Globus pallidus (tissue), 1 donor: ENCODE data around the gene FAM117A.
"Not testable (repeated sequence)": the region's sequence is repeated elsewhere in the genome, so short reads cannot be mapped to it uniquely, and the experiment has no call there.

Experiments
- DNase-seq: peaks from one replicate; pipeline ENCODE4 v3.0.0-alpha.2; 2015; ENCODE audit warnings: low spot score

FAM117A gene

DNA sequence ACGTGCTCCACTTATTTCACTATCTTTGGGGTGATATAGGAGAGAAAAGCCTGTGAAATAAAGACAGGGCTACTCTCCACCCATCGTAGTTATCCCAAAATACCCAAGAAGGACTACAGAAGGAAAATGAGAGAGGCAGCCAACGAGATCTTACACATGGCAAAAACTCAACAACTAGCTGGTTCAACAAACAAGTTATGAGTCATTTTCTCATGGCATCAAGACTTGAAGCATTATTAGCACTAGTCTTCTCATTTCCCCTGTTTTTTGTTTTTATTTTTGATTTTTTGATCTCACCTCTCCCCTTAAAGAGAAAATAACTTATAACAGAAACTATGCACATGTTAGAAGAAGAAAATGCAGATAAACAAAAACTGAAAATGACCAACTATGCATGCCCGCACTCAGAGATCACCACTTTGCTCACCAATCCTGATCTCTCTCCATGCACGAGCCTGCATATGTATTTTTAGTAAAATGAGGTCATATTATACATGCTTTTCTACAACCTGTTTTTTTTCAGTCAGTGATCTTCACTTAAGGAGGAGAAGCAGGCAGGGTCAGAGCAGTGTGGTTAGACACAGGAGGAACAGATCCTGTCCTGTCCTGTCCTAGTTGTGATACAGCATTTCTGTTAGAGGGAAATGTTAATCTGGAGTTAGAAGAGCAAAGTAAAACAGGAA lies 22.8 kb downstream of the FAM117A start:
- DNase-seq, result no peak

DNA sequence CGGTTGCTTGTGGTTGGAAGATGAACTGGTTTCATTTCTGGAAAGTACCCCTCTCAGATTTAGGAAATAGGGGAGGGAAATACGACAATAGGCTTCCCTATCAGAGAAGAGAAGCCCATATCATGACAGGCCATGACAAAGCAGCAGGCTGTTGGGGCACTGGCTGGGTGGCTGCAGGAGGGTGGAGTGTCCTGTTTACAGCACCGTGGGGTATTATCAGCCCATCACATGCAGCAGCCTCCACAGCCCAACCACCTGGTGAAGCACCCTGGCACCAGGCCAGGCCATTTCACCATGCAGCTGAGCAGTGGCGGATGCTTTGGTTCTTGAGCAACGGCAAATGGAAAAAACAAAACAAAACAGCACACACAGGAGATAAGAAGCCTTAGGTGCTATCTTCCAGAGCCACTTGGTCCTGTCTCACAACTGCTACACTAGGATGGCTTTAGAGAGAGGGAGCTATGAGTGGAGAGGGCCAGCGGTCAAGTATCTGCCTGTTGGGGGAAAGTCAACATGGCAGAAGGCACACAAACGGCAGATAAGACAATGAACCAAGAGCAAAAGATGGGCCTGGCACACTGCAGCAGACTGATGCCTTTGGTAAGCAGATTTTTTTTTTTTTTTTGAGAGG lies 24.2 kb downstream of the FAM117A start:
- DNase-seq, result no peak

DNA sequence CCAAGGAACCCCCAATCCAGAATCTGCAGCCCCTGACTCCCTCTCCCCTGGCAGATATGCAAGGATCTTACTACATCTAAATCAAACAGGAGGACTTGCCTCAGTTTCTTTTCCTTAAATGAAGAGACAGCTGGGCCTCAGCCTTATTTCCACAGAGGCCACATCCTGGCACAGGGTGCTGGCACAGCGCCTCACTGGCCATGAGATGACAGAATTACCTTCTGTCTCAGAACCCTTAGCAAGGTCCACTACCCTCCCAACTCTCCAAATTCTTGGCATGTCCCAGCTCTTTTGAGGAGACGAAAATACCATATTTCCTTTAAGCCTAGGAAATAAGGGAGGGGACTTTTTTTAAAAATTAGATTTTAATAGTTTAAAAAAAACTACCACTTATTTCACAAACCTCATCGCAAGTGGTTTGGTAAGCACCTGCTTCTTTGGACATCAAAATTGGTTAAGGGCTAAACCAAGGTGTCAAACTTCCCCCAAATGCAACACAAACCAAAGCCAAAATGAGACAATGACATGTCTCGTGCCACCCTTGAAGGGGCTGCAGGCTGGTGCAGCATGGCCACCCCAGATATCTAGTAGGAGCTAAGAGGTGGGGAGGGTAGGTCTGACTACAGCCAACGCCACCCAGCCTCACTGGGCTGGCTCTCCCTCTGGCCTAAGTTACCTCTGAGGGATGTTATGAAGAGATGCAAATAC lies 25.3 kb downstream of the FAM117A start:
- DNase-seq, result no peak

DNA sequence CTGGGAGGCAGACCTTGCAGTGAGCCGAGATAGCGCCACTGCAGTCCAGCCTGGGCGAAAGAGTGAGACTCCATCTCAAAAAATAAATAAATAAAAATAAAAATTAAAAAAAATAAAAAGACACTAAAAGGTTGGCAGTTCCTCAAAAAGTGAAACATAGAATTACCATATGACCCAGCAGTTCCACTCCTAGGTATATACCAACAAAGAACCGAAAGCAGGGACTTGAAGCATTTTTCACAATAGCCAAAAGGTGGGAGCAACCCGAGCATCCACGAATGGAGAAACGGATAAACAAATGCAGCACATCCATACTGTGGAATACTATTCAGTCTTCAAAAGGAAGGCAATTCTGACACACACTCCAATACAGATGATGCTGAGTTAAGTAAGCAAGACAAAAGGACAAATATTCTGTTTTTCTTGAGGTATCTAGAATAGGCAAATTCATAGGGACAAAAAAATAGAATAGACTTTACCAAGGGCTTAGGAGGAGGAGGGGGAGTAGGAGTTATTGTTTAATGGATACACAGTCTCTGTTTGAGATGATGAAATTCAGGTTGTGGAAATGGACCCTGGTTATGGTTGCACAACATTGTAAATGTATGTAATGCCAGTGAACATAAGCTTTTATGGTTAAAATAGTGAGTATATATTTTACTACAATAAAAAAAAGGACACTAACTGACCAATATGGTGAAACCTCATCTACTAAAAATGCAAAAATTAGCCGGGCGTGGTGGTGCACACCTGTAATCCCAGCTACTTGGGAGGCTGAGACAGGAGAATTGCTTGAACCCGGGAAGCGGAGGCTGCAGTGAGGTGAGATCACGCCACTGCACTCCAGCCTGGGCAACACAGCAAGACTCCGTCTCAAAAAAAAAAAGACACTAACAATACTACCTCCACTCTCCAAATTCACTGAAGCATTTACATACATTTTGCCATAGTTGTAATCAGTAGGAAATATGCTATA lies 29.1 kb downstream of the FAM117A start:
- DNase-seq, result no peak

DNA sequence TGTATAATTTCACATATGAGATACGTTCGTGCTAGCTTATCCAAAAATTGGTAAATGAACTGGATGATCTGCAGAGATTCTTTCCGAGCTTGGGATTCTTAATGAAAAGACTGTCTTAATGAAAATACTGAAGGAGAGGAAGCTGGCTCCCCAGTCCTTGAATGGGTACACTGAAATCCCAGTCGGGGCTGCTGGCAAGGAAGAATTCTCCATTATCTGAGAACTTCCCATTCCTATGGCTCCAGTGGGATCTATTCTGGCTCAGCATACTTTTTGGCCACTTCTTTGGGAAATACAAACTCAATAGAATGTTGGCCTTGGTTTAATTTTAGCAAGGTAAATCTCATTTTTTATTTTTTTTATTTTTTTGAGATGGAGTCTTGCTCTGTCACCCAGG lies 32.5 kb downstream of the FAM117A start:
- DNase-seq, result no peak

DNA sequence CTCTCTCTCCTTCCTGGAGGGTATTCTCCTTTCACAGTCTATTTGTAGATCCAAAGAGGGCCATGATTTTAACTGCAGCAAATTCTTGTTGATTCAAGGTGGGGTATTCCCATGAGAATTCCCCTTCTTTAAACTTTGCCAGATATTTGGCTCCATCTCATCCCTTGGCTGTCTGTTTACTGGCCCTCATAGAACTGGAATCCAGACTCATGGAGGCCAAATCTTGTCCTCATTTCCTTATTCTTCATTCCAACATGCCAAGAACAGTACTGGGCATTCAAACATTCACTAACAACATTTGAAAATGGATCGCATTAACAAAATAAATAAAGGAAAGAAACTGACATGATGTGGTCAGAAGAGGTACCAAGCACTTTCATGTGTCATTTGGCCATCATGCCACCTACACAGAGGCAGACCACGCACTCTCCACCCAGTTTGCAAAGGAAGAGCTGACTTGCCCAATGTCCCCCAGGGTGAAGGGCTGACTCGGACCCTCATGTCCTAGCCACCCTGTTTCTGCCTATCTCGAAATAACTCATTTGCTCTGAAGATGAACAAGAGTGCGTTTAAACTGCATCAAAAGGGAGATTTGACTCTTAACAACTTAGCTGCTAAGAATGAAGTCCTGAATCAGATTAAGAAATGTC lies 33.0 kb downstream of the FAM117A start:
- no peak for DNase-seq

DNA sequence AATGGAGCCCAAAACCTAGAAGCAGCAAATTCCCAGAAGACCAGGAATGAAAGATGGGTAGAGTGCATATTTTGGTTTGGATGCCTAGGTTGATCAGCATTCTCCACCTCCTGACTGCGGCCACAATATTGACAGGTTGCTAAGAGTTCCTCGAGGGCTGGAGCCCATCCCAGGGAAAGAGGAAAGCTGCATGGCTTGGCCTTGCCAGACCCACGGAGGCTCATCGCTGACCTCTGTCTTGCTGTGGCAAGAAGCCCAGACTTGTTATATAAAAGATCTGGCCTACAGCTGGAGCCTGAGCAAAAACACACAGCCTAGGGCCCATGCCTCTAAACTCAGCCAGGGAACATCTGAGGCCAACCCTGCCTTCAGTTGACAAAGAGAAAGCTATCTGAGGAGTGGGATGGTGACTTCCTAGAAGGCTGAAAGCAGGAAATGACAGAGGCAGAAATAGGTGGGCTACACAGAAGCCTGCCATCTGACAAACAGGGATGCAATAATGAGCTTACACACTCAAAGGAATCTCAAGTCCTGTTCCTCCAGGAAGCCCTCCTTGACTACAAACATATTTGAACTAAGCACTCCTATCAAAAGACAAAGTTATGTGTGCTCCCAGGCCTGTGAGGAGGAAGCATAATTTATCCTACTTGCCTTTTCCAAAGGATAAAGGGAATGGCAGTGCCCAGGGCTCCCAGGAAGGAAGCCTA lies 33.7 kb downstream of the FAM117A start:
- DNase-seq, result peak; percentile 69

DNA sequence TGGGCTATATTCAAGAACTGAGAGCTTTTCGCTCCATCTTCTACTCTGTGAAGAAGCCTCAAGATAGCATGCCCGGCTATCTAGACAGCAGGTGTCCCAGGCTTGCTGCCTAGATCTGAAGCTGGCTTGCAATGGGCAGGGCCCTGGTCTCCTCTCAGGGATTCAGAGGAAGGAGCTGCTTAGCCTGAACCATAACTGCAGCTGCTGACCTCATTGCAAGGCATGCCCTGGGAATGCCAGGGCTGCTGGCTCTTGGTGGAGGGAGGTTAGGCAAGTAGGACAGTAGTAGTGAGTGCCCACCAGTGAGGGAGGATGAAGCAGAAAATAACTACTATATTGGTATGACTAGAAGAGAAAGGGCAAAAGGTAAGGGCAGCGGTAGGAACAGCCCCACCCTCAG lies 34.9 kb downstream of the FAM117A start:
- DNase-seq, result no peak

DNA sequence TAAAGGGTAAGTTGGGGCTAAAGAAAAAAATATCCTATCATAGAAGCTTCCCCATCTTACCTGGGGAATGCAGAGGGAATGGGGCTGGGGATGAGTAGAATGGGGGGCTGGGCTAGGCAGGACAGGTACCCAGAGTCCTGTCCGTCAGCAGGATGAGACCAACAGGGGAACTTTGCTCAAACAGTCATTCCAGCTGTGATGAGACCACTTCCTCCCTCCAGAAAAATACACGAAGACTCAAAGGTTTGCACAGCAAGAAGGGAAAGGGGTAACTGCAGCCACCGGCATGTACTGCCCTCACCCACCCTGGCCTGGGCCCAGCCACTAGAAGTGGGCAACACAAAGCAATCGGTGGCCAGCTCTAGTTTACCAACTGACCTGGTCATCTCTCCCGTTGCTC lies 35.5 kb downstream of the FAM117A start:
- no peak for DNase-seq

DNA sequence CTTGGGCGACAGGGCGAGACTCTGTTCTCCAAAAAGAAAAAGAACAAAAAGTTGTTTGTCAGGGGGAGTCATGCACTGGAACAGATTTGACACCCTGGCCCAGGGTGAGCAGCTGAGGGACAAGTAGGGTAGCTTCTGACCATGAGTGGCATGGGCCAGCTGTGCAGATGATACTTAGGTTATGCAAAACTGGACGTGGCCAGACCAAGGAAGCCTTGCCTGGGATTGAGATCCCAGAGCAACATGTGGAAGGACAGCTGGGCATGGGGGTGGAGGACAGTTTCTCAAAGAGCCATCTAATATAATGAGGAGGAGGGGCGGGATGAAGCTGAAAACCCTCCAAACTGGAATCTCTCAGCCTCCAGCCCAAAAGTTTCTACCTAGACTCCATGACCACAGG lies 36.6 kb downstream of the FAM117A start:
- no peak for DNase-seq

DNA sequence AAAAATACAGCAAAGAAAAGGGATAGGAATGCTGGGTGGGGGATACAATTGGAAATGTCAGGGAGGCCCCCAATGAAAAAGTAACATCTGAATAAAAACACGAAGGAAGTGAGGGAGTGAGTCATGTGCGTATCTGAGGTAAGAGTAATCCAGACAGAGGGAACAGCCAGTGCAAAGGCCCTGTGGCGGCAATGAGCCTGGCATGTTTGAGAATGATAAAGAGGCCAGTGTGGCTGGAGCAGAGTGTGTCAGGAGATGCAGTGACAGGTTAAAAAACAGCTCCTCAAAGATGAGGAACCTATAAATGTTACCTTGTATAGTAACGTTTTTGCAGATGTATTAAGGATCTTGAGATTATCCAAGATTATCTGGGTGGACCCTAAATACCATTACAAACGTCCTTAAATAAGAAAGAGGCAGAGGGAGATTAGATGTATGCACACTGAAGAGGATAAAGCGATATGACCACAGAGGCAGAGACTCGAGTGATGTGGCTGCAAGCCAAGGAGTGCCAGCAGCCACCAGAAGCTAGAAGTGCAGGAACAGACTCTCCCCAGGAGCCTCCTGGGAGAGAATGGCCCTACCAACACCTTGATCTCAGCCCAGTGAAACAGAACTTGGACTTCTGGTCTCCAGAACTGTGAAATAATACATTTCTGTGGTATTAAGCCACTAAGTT lies 38.3 kb downstream of the FAM117A start:
- DNase-seq, result no peak

DNA sequence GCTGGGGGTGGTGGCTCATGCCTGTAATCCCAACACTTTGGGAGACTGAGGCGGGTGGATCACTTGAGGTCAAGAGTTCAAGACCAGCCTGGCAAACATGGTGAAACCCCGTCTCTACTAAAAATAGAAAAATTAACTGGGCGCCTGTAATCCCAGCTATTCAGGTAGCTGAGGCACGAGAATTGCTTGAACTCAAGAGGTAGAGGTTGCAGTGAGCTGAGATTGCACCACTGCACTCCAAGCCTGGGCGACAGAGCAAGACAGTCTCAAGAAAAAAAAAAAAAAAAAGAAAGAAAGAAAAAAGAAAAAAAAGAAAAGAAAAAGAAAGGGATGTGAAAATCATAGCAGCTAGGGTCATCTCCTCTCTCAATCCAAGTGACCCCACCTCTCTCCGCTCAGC lies 39.4 kb downstream of the FAM117A start:
- not testable (repeated sequence) for DNase-seq

DNA sequence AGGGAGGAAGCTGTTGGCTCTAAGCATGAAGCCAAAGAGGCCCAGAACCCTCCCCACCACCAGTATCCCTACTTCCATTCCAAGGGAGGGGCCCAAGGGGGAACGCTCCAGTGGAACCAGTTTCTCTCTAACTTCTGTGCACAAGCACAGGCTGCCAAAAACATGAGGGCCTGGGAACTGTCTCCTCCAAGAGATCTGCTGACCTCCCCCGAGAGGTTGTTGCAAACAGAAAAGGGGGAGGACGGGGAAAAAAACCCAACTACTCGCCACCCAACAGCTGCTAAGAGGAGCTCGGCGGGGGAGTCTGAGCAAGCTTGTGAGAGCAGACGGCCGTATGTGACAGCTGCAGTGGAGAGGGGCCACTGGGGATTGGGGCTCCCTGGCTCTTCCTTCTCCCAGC lies 40.5 kb downstream of the FAM117A start:
- DNase-seq, result no peak

DNA sequence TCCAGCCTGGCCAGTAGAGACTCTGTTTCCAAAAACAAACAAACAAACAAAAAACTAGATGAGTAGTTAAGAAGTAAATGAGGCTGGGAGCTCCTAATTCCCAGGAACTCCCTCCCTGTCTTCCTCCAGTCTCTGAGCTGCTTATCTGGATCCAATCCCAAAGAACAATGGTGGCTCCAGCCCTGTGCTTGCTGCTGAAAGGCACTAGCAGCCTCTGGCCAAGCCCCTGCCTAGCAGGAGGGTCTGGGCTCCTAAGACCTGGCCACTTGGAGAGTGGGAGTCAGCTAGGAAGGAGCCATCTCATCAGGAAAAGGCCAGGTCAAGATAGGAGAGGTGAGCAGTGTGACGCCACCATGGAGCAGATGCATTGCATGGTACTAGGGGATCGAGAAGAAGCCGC lies 41.9 kb downstream of the FAM117A start:
- no peak for DNase-seq

DNA sequence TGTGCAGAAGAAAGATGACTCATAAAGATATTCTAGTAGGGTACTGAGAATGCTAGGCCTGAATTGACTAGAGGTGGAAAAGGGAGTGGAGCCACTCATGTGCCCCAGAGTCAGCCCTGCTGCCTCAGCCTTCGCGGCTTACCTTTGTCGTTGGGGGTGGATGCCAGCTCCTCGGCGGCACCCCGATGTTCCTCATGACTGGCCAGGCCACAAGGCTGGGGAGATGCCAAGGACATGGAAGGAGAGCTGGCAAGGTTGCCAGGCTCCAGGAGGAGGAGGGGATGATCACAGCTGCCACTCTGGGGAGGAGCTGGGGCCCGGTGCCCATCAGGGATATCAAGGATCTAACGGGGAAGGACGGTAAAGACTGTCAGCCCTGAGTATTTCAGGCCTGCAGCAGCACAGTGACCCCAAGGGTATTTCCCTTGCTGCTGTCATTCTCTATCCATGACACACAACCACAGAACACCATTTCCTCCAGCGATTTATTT lies 46.5 kb downstream of the FAM117A start:
- DNase-seq, result no peak

DNA sequence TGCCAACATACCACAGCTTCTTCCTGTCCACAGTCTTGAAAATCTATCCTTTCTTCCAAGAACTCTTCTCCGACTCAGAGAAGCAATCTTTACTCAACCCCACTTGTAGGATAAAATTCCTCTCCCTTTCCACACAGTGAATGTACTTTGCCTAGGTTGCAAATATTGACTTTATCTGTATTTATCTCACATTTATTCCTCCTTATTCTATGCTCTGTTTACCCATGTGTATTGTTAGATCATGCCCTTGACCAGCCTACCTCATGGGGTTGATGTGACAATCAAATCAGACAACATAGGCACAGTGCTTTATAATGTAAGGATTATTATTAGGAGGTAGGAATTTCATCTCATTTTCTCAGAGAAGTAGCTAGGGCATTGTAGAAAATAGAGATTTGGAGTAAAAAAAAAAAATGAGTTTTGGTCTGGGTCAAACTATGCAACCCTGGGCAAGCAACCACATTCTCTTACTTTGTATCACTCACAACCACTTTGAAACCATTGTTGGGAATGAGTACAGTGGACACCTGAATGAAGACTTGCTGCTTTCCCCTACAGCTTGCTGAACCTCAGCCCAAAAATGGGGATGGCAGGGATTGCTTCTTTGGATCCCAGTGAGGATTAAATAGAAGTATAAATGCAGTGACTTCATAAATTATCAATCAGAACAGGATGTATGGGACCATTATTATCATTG lies 47.1 kb downstream of the FAM117A start:
- no peak for DNase-seq

DNA sequence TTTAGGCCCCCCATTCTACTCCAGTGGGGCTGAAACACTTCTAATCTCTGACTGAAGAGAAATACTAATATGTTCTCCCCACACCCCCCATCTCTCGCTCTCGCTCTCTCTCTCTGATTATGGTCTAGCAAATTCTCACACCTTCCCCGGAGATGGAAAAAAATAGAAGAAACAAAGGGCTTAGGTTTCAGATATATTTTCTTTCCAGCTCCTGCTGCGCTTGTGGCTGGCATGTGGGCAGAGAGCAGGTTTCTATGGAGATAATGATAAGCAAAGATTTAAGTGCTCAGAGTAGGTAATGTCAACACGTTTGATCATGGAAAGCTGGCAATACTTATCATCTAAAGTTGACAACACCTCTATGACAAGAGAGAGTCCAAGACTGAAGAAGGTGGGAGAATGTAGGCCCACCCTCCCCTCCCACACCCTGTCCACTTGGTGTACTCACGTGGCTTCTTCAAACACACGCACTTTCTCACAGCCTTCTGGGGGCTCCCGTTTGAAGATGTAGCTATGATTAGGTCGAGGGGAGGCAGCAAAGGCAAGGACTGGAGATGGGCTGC lies 48.1 kb downstream of the FAM117A start:
- no peak for DNase-seq

DNA sequence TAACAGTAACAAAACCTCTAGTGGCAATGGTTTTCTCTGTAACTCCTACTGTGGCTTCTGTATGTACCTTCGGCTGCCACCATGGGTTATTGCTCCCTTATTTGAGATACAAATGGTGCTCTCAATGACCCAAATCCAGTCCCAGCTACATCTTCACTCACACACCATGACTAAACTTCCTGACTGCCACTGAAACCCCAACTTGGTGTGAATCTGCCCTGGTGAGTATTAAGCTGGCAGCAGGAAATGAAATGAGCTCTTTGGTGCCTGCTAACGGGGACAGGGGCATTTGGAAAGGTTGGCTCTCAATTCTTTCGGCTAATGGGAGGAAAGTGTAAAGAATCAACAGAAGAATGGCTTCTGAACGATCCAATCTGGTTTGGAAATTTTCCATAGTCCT lies 48.7 kb downstream of the FAM117A start:
- no peak for DNase-seq

DNA sequence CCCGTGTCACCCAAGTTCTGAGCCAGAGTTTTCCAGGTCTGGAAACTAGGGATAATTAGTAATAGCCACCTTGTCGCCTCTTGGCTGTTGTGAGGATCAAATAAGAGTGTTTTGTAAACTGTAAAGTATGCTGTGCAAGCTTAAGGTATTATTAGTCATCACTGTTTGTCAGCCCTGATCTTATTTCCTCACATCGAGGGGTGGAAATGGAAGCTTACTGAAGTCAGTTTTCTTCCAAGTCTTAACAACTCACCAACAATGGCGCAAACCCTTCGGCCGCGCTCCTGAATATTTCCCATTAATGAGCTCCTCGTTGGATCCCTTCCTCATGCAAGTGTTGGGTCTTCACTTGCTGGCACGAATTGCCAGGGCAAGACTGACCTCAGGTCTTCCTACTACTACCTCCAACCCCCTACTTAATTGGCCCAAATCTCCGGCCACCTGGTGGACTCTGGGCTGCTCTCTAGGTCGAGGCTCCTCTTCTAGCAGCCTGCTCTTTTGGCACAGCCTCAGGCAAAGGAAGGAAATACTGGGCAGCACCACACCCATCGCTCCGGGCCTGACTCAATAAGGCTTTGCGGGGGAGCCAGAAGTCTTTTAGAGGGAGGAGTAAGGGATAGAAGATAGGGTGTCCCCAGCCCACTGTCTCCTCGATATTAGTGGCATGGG lies 55.3 kb downstream of the FAM117A start:
- no peak for DNase-seq
